ENCODE data around the gene DAPK1.

DNA sequence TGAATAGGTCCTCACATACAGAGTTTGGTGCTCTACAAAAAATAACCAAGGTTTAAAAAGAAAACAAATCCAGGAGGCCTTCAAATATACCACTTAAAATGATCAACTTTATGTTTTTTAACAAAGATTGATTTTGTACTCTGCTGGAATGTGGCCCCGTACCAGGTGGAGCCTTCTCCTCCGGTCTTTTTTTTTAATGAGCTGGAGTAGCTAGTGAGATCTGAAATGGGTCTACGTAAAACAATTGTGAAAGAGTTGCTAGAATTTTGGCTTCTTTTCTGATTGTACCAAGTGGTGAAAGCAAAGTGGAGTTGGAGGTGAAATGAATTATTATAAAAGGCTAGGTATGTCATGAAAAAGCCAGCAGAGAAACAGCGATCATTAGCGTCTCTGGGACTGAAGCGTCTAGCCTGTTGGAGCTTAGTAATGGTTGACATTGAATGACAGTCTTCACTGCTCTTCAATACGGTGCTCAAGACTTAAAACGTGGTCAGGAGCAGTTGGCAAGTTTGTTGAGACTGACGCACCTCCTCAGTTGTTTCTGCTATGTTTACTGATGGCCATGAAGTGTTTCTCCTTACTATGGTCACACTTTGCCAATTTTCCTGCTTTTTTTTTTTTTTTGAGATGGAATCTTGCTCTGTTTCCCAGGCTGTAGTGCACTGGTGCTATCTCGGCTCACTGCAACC, 84.4 kb downstream of the DAPK1 start:
- TF ChIP-seq, protein P1, sequence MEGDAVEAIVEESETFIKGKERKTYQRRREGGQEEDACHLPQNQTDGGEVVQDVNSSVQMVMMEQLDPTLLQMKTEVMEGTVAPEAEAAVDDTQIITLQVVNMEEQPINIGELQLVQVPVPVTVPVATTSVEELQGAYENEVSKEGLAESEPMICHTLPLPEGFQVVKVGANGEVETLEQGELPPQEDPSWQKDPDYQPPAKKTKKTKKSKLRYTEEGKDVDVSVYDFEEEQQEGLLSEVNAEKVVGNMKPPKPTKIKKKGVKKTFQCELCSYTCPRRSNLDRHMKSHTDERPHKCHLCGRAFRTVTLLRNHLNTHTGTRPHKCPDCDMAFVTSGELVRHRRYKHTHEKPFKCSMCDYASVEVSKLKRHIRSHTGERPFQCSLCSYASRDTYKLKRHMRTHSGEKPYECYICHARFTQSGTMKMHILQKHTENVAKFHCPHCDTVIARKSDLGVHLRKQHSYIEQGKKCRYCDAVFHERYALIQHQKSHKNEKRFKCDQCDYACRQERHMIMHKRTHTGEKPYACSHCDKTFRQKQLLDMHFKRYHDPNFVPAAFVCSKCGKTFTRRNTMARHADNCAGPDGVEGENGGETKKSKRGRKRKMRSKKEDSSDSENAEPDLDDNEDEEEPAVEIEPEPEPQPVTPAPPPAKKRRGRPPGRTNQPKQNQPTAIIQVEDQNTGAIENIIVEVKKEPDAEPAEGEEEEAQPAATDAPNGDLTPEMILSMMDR (IDR thresholded peaks at IDR 0.05; ENCODE audit: low read length), result no peak
- TF ChIP-seq EZH2 (IDR thresholded peaks at IDR 0.05; ENCODE audit: borderline replicate concordance, low read length), result no peak

Data from OCI-LY1 (cell line).